GDM1 (cell line): ENCODE measurements around the gene MCUB.

Experiments
- DNase-seq: peaks from one replicate; lab custom pipeline; 2025; lab: John Stamatoyannopoulos, UW

The MCUB gene

GRCh38 chr4:109682875-109683274 is 122.8 kb downstream of the MCUB start:
- DNase-seq: no peak

DNA sequence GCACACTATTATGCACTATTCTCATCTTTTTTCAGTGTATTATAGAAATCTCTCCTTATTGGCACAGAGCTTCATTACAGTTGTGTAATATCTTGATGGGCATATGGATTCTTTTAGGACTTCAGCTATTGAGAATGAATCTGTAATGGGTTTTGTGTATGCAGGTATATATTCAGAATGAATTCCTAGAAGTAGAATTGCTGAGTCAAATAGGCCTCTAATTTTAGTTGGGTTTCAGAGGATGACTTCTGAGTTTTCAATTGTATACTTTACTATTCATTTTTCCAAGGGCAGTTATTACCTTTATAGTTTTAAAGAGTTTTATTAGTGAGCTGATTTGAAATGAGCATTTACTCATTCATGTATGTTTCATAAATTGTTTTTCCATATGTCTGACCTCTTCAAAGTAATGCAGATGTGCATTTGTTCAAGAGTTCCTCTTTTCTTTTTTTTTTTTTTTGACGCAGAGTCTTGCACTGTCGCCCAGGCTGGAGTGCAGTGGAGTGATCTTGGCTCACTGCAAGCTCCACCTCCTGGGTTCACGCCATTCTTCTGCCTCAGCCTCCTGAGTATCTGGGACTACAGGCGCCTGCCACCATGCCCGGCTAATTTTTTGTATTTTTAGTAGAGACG is 123.7 kb downstream of the MCUB start:
- DNase-seq: no peak

GRCh38 chr4:109684727-109685126 is 124.7 kb downstream of the MCUB start:
- DNase-seq: no peak

- DNase-seq: no peak
Observed at GRCh38 chr4:109690690-109691410, 130.8 kb downstream of the MCUB start.

DNA sequence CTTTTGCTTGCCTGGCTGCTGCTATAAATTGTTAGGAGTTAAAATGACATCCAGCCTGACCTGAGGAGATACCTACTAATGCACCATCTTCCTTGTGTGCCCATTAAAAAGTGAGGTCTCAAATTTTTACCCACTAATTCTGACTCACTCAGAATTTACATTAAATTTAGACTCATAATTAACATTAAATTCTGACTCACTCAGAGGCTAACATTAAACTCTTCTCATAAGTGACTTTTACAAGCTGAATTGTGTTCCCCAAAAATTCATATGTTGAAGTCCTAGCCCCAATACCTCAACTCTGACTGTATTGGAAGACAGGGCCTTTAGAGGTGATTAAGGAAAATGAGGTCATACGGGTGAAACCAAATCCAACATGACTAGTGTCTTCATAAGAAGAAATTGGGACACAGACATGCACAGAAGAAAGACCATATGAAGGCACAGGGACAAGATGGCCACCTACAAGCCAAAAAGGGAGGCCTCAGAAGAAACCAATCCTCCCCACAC is 131.4 kb downstream of the MCUB start:
- no peak for DNase-seq

- no peak for DNase-seq
Observed at GRCh38 chr4:109698656-109699055, 138.6 kb downstream of the MCUB start.

DNA sequence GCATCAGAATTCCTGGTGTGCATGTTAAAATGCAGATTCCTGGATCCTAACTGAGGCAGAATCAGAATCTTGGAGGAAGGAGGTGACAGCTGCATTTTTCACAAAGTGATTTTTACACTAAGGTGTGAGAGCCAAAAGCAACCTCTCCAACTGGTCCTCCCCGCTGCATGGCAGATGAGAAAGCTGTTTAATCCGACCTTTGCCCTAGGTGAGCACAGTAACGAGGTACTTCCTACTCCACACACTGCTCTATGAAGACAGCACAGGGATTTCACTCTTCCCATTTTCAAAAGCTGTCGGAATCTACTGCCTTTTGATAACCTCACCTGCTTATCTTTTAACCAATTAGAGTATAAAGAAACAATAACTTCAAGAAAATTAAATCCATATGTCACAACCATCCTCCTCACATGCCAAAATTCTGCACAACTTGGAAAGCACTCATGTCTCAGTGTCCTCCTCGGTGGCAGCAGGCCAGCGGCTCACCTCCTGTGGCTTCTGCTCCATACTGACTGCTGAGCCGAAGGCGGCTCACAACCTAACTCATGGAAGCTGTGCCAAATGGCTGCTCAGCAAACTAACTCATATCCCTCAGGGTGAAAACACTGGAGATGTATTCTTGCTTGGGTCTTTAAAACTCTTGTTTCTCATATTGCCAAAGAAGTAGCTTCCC is 139.6 kb downstream of the MCUB start:
- no peak for DNase-seq

- DNase-seq: no peak
Observed at GRCh38 chr4:109701566-109702410, 141.7 kb downstream of the MCUB start.

- DNase-seq: peak; percentile 79
Observed at GRCh38 chr4:109702950-109703663, 143.1 kb downstream of the MCUB start, which contains the start of gene CASP6. TSS of gene CASP6 (minus strand) at chr4:109703445. CDS start at chr4:109703395, 50 bp downstream.

GRCh38 chr4:109703664-109704361 is 143.8 kb downstream of the MCUB start:
- no peak for DNase-seq

- DNase-seq: no peak
Observed at GRCh38 chr4:109708435-109708834, 148.4 kb downstream of the MCUB start.

DNA sequence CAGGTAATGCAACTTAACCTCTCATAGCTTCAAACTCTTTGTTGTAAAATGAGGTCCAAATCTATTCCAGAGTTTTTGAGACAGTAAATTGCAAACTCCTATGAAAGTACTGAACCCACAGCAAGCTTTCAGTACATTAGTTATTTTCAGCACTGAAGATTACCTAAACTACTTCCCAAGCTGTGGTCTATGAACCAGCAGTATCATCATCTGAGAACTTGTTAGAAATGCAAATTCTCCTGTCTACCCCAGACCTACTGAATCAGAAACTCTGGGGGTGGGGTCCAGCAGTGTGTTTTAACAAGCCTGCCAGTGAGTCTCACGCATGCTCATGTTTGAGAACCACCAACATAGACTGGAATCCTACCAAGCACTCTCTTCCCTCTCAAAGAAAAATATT is 148.9 kb downstream of the MCUB start:
- no peak for DNase-seq

DNA sequence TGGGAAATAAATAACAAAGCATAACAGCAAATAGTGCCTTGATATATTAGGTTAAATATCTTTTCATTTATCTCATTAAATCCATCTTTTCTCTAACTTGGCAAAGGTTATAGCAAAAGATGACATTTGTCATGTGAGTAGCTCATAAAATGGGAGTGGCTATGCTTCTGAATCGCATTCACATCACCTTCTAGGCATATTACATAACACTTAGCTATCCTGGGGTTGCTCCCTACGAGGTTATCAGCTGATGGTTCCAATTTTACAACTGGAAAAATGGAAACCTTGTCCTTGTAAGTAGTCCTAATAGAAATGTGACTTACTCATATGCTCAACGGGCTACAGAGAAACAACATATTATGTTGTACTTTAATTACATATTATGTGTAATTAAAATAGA is 153.5 kb downstream of the MCUB start:
- no peak for DNase-seq

DNA sequence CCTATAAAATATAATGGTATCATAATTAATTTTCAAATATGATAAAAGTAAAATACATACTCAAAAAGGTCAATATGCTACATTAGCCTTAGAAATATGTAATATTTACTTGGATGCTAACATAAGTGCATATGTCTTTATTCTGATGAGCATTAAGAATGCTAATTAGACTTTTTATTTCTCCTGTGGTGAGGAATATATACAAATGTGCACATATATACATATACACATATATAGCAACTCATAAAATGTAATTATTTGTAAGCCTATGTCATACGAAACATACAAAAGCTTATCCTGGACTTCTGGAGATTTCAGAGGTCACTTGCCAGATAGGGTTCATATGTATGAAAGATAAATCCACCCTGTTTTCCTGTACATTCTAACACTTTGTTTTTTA is 158.7 kb downstream of the MCUB start:
- no peak for DNase-seq

DNA sequence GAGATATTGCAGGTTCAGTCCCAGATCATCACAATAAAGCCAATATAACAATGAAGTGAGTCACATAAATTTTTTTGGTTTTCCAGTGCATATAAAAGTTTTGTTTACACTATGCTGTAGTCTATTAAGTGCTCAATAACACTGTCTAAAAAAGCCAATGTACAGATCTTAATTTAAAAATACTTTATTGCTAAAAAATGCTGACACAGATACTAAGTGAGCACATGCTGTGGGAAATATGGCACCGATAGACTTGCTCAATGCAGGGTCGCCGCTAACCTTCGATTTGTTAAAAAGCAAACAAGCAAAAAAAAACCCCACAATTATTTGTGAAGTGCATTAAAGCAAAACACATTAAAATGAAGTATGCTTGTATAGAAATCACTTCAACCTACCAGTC is 159.6 kb downstream of the MCUB start:
- no peak for DNase-seq

DNA sequence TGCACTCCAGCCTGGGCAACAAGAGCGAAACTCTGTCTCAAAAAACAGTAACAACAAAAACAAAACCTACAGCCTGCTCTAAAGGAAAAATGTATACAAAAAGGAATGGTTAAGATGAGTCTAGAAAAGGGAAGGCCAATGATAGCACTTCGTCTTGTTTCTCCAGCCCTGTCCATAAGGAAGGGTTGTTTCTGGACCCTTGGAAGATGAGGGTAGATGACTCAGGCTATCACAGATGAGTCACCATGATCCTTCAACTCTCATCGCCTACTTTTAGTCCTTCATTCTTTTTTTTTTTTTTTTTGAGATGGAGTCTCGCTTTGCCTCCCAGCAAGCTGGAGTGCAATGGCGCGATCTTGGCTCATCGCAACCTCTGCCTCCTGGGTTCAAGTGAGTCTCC is 161.0 kb downstream of the MCUB start:
- no peak for DNase-seq

DNA sequence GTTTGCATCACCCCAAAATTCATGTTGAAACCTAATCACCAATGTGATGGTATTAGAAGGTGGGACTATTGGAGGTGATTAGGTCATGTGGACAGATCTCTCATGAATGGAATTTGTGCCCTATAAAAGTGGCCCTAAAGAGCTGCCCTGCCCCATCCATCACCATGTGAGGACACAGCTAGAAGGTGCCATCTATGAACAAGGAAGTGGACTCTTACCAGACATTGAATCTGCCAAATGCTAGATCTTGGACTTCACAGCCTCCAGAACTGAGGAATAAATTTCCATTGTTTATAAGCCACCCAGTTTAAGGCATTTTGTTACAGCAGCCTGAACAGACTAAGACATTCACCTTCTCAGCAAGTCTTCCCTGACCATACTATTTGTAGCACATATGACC is 162.3 kb downstream of the MCUB start:
- no peak for DNase-seq

- DNase-seq: no peak
Observed at GRCh38 chr4:109723110-109723509, 163.1 kb downstream of the MCUB start.

GRCh38 chr4:109728385-109728784 is 168.3 kb downstream of the MCUB start:
- no peak for DNase-seq

DNA sequence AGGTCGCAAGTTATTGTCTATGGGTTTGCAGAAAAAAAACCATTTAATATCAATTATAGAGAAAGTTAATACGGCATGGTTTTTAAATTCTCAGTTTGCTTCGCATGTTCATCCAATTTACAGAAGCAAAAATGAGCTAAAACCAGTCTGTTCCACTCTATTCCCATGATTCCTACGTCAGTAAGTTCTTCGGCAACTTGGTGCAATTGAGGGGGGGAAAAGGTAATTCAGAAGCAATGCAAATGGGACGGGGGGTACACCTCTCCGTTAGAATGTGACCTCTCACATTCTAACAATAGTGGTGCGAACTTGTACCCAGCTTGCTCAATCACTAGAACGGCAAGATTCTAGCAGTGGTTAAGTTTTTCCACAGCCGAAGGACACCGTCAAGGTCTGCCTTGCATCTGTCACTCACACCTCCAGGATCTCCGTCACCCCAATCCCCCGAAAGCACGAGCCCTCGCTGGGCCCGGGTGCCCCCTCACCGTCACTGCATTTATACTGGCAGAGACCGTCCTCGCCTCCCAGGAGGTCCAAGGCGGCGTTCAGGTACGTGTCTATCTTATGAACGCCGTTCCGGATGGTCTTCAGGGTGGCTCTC is 169.2 kb downstream of the MCUB start:
- DNase-seq: no peak
